GM12864 (cell line): Measurements from ENCODE around the gene TPRA1.

Experiments
- DNase-seq: peaks from one replicate; pipeline ENCODE4 v3.0.0-alpha.2; 2011; ENCODE audit warnings: low read depth
- H3K4me3 ChIP-seq: 2 replicates; pipeline ENCODE4 v1.5.1; 2011; ENCODE audit warnings: mild to moderate bottlenecking, low read depth, low read length, control low read depth
- TF ChIP-seq, protein P1 (sequence below): IDR thresholded peaks from 2 replicates; pipeline ENCODE4 v1.5.1; 2011; ENCODE audit warnings: low read depth, mild to moderate bottlenecking, moderate library complexity, low read length, control low read depth, inconsistent platforms; ENCODE audit errors: missing control alignments

TPRA1 gene

DNA sequence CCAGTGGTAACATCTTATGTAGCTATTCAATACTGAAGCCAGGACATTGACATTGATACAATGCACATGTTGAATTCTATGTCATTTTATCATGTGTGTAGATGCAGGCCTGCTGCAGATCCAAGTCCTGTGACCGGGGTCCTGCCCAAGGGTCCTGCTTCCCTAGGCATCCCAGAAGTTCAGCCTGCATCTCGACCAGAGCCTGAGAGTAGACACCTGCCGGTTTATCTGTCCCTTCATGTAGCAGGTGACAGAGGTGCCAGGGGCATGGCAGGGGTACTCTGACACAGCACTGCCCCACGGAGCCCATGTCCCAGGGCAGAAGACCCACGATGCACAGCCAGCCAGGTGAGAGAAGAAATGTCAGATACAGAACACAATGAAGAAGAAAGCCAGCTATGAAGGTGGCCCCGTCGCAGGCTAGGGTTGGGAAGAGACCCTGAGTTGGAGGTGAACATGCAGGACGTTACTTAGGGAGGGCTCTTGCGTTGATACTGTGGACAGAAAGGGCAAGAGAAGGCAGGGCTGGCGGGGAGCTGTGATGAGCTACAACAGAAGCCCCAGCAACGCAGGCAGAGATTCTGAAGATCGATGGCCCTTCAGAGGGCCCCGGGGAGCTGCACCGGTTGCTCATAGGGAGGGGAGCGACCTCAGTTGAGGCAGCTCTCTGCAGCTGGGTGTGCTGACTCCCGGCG, 51.0 kb downstream of the TPRA1 start:
- TF ChIP-seq, protein P1, sequence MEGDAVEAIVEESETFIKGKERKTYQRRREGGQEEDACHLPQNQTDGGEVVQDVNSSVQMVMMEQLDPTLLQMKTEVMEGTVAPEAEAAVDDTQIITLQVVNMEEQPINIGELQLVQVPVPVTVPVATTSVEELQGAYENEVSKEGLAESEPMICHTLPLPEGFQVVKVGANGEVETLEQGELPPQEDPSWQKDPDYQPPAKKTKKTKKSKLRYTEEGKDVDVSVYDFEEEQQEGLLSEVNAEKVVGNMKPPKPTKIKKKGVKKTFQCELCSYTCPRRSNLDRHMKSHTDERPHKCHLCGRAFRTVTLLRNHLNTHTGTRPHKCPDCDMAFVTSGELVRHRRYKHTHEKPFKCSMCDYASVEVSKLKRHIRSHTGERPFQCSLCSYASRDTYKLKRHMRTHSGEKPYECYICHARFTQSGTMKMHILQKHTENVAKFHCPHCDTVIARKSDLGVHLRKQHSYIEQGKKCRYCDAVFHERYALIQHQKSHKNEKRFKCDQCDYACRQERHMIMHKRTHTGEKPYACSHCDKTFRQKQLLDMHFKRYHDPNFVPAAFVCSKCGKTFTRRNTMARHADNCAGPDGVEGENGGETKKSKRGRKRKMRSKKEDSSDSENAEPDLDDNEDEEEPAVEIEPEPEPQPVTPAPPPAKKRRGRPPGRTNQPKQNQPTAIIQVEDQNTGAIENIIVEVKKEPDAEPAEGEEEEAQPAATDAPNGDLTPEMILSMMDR = no peak
- no peak for DNase-seq
- H3K4me3 ChIP-seq = no peak overlapping the region

DNA sequence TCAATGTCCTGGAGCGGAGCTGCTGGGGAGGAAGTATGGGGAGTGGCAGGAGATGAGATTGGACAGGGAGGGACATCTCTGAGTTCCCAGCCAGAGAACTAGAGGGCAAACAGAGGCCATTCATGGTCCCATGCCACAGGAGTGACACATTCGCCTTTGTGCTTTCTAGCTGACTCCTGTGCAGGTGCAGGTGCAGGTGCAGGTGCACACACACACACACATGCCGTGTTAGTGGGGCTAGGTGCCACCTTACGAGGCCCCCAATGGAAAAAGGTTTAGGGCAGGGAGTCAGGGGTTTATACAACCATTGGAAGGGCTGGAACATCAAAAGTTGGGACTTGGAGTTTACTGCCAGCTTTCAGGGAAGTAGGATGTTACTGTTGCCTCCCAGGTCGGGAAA, 52.0 kb downstream of the TPRA1 start:
- no peak for DNase-seq
- H3K4me3 ChIP-seq = no peak overlapping the region
- TF ChIP-seq, protein P1 = no peak

DNA sequence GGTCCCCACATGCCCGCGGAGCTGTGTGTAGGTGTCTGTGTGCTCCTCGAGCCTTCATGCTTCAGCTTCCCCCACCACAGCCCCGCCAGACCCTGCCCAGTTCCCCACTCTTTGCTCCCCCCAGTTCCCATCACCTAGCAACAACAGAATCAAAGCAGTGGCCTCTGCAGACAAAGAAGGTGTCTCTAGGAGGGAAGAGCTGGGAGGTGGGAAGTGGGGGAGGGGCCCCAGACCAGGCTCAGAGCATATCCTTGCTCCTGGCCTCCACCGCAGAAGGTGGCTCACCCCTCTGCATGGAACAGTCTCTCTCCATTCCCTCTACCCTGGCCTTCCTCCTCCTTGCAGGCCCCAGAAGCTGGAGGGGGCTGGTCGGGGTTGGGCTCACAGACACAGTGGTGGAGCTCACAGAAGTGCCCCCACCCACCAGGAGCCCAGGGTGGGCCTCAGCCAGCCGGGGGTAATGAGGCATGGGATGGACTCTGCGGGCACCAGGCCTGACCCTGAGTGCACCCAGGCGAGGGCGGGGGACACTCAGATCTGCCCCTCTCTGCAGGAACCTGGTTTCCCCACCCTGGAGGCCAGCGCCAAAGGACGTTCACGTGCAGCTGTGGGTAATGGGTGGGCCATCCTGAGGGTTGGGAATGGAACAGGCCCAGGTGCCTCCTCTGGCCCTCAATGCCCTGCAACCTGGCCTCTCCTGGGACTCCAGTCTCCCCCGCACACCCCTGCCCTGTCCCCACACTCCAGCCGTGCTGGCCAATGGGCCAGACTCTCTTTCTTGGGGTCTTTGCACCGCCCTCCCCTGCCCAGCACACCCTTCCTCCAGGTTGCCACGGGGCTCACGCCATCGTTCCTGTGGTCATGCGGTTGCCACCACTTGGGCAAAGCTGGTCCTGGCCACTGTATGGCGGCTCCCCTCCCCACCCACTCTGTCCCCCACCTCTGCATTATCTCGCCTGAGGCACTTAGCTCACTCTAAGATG, 53.4 kb downstream of the TPRA1 start:
- H3K4me3 ChIP-seq = no peak overlapping the region
- TF ChIP-seq, protein P1 = no peak
- no peak for DNase-seq

DNA sequence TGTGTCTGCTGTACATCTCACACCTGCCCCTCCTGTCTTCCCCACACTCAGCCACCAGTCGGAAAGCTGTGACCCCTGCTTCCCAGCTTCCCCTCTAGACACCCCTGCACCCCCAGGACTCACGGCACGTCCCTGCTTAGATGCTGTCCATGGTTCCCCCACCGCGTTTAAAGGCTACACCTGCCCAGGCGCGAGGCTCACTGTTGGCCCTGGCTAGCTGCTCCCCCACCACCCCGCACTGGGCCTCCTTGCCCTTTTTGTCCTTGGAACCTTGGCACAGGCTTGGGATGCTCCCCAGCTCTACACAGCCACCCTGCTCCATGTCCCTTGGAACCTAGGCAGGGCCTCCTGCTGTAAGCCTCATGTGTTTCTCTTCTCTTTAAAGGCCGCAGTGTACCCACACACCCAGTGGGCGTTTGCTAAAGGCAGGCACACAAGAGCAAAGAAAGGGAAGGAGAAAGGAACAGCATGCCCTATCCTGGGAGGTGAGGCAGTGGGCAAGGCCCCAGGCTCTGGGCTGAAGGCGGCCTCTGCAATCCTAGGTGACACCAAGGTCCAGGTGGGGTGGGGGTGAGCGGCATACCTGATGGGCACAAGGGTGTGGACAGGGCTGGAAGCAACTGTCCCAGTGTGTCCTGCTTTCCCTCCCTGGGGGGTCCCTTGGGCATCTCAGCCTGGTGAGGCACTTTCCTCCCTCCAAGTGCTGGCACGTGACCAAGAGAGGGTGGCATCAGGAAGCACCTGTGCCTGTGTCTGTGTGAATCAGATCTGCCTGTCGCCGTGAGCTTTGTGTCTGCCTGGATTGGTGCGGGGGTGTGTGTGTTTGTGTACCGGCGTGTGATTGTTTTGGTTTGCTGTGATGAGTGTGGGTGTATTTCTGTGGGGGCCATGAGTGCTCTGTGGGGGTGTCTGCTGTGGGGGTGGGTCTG, 54.4 kb downstream of the TPRA1 start:
- TF ChIP-seq, protein P1 = no peak
- H3K4me3 ChIP-seq = no peak overlapping the region
- no peak for DNase-seq

DNA sequence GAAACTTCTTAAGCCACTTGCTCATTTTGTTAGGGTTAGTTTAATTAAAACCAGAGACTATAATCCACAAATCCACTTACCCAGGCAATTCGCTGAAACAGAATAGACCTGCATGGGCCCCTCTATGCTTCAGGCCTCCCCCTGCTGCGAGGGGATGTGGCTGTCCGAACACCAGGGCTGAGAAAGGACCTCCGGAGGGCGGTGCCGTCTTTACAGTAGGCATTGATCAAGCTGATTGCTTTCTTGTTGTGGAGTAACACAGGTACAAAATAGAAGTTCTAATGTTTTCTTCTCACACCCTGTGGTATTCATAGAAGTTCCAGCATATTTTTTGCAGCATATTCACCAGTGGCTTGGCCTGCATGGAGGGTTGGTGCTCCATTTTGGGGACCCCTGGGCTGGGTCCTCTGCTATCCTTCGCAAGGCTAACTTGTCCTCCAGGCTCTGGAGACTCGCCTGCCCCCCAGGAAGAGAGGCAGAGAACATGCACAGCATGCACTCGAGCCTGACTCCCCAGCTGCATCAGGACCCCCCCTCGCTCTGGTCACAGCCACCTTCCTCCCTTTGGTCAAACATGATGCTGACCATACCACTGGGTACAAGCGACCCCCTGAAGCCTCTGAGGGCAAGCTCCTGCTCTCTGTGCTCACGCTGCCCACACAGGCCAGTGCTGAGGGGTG, 55.3 kb downstream of the TPRA1 start:
- TF ChIP-seq, protein P1 = no peak
- no peak overlapping the region for H3K4me3 ChIP-seq
- no peak for DNase-seq

DNA sequence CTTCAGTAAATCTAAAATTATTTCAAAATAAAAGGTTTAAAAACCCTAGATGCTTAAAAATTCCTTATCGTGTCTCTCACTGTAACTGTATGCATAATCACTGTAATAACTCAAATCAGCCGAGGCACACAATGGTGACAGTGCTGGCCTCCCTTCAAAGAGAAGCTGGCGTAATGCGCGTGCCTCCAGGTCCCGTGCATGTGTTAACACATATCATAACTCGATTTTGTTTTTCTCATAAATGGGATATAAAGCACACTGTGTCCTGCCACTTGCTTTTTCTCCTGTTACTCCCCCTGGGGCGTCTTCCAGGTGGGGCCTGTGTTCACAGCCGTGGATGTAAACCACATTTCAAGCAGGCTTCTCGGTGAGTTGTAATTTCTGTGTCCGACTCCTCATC, 56.0 kb downstream of the TPRA1 start:
- no peak for DNase-seq
- TF ChIP-seq, protein P1 = no peak
- no peak overlapping the region for H3K4me3 ChIP-seq
